ENCODE measurements around the gene RNF169. TPM values are rescaled to one million over a fixed set of nuclear protein-coding genes. Genes with fewer than 3 reads are reported as not detected.

Gene RNF169
- total RNA-seq, 1 experiment from 2014 or later = 9.6 TPM

- Histone ChIP-seq H3K27me3 (ENCODE audit: control insufficient read depth, insufficient read depth, low read length) (no peaks in the 10 kb centered on the region), H3K4me3 (ENCODE audit: insufficient read depth, low read depth, low read length) (no peak overlapping the region), H3K36me3 (replicated peaks; ENCODE audit: control insufficient read depth, insufficient read depth, low read length) (peaks cover 17% of the 10 kb centered on the region)
- no peak for DNase-seq
Measured at GRCh38 chr11:74844072-74844471, 95.4 kb downstream of the RNF169 start.

DNA sequence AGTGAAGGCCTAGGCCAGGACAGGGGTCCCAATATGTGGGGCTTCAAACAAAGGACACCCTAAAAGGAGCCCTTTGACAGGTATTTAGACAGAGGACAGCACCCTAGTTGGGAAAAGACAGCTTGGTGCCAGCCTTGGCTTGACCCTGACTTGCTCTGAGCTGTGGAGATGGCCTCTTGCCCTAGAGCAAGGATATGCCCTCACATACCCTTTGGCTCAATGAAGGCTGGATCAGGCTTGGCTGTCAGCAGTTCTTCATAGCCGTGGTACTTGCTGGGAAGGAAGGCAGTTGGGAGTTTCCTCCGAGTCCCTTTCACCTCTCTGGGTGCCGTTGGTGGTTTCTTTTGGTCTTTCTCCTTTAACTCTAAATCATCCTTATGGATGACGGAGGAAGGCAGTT lies 96.2 kb downstream of the RNF169 start:
- Histone ChIP-seq H3K4me3 (ENCODE audit: insufficient read depth, low read depth, low read length) (no peak overlapping the region), H3K27me3 (ENCODE audit: control insufficient read depth, insufficient read depth, low read length) (no peaks in the 10 kb centered on the region), H3K36me3 (replicated peaks; ENCODE audit: control insufficient read depth, insufficient read depth, low read length) (peaks cover 17% of the 10 kb centered on the region)
- DNase-seq = no peak

DNA sequence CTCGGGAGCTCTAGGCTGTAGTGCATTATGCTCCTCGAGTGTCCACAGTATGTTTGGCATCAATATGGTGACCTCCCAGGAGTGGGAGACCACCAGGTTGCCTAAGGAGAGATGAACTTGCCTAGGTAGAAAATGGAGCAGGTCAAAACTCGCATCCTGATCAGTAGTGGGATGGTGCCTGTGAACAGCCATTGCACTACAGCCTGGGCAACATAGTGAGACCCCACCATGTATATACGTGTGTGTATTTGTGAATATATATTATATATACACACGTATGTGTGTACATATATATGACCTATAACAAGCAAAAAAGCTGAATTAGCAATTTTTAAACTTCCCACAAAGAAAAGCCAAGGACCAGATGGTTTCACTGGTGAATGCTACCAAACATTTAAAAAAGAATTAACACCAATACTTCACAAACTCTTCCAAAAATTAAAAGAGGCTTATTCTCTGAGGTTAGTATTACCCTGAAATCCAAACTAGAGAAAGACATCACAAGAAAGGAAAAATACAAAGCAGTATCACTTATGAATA lies 97.4 kb downstream of the RNF169 start:
- Histone ChIP-seq H3K4me3 (ENCODE audit: insufficient read depth, low read depth, low read length) (no peak overlapping the region), H3K27me3 (ENCODE audit: control insufficient read depth, insufficient read depth, low read length) (no peaks in the 10 kb centered on the region), H3K36me3 (replicated peaks; ENCODE audit: control insufficient read depth, insufficient read depth, low read length) (peaks cover 17% of the 10 kb centered on the region)
- DNase-seq = no peak

DNA sequence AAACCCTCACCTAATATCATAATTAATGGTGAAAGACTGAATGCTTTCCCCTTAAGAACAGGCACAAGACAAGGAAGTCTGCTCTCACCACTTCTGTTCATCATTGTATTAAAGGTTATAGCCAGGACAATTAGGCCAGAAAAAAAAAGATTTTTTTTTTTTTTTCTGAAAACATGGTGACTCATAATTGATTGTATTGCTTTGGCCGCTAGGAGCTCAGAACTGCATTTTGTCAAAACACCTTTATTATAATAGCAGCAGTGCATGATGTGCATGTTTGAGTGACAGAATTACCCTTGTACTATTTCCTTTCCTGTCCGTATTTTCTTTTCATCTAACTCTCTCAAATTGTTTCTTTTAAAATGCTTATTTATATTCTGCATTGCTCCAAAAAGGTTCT lies 98.1 kb downstream of the RNF169 start:
- Histone ChIP-seq H3K4me3 (ENCODE audit: insufficient read depth, low read depth, low read length) (no peak overlapping the region), H3K36me3 (replicated peaks; ENCODE audit: control insufficient read depth, insufficient read depth, low read length) (peaks cover 20% of the 10 kb centered on the region), H3K27me3 (ENCODE audit: control insufficient read depth, insufficient read depth, low read length) (no peaks in the 10 kb centered on the region)
- no peak for DNase-seq

DNA sequence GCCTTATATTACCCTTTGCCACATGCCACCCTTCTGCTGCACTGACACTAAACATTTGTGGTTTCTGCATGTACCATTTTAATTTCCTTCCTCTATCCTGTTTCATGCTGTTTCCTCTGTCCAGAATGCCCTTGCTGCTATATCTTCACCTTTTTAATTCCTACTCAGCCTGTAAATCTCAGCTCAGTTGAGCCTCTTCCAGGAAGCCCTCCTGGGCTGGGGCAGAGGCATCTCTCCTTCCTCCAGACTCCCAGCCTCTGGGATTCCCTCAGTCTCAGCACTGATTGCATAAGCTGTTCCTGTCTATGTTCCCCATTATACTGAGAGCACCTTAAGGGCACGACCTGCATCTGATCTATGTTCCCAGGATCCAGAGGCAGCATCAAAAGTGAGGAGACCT lies 98.7 kb downstream of the RNF169 start:
- Histone ChIP-seq H3K4me3 (ENCODE audit: insufficient read depth, low read depth, low read length) (no peak overlapping the region), H3K36me3 (replicated peaks; ENCODE audit: control insufficient read depth, insufficient read depth, low read length) (peaks cover 15% of the 10 kb centered on the region), H3K27me3 (ENCODE audit: control insufficient read depth, insufficient read depth, low read length) (no peaks in the 10 kb centered on the region)
- no peak for DNase-seq

GRCh38 chr11:74847895-74848294 lies 99.2 kb downstream of the RNF169 start:
- no peak overlapping the region for H3K4me3 ChIP-seq (ENCODE audit: insufficient read depth, low read depth, low read length)
- peaks cover 15% of the 10 kb centered on the region for H3K36me3 ChIP-seq (replicated peaks; ENCODE audit: control insufficient read depth, insufficient read depth, low read length)
- no peaks in the 10 kb centered on the region for H3K27me3 ChIP-seq (ENCODE audit: control insufficient read depth, insufficient read depth, low read length)
- DNase-seq = no peak

GRCh38 chr11:74849525-74850391 lies 101.1 kb downstream of the RNF169 start:
- Histone ChIP-seq H3K27me3 (ENCODE audit: control insufficient read depth, insufficient read depth, low read length) (no peaks in the 10 kb centered on the region), H3K36me3 (replicated peaks; ENCODE audit: control insufficient read depth, insufficient read depth, low read length) (peaks cover 7% of the 10 kb centered on the region), H3K4me3 (ENCODE audit: insufficient read depth, low read depth, low read length) (no peak overlapping the region)
- peak; percentile 69 for DNase-seq

- no peak for DNase-seq
- Histone ChIP-seq H3K27me3 (ENCODE audit: control insufficient read depth, insufficient read depth, low read length) (no peaks in the 10 kb centered on the region), H3K36me3 (replicated peaks; ENCODE audit: control insufficient read depth, insufficient read depth, low read length) (peaks cover 3% of the 10 kb centered on the region), H3K4me3 (ENCODE audit: insufficient read depth, low read depth, low read length) (no peak overlapping the region)
Measured at GRCh38 chr11:74853223-74853622, 104.6 kb downstream of the RNF169 start.

- H3K36me3 ChIP-seq (replicated peaks; ENCODE audit: control insufficient read depth, insufficient read depth, low read length) = peaks cover 7% of the 10 kb centered on the region
- no peak for DNase-seq
- no peak overlapping the region for H3K4me3 ChIP-seq (ENCODE audit: insufficient read depth, low read depth, low read length)
- H3K27me3 ChIP-seq (ENCODE audit: control insufficient read depth, insufficient read depth, low read length) = no peaks in the 10 kb centered on the region
Measured at GRCh38 chr11:74860743-74861142, 112.1 kb downstream of the RNF169 start.

- peaks cover 7% of the 10 kb centered on the region for H3K36me3 ChIP-seq (replicated peaks; ENCODE audit: control insufficient read depth, insufficient read depth, low read length)
- no peaks in the 10 kb centered on the region for H3K27me3 ChIP-seq (ENCODE audit: control insufficient read depth, insufficient read depth, low read length)
- H3K4me3 ChIP-seq (ENCODE audit: insufficient read depth, low read depth, low read length) = no peak overlapping the region
- no peak for DNase-seq
Measured at GRCh38 chr11:74863410-74863809, 114.8 kb downstream of the RNF169 start.

DNA sequence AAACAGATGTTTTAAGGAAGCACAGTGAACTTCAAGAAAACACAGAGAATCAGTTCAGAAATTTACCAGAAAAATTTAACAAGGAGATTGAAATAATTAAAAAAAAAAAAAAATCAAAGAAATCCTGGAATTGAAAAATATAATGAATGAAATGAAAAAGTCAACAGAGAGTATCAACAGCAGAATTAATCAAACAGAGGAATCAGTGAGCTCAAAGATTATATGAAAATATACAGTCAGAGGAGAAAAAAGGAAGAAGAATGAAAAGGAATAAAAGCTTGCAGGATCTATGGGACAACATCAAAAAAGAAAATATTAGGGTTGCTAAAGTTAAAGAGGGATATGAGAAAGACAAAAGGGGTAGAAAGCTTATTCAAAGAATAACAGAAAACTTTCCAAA lies 117.9 kb downstream of the RNF169 start:
- DNase-seq = no peak
- Histone ChIP-seq H3K36me3 (replicated peaks; ENCODE audit: control insufficient read depth, insufficient read depth, low read length) (peaks cover 9% of the 10 kb centered on the region), H3K4me3 (ENCODE audit: insufficient read depth, low read depth, low read length) (no peak overlapping the region), H3K27me3 (ENCODE audit: control insufficient read depth, insufficient read depth, low read length) (no peaks in the 10 kb centered on the region)

GRCh38 chr11:74870485-74870884 lies 121.8 kb downstream of the RNF169 start:
- DNase-seq = peak; percentile 56
- Histone ChIP-seq H3K4me3 (ENCODE audit: insufficient read depth, low read depth, low read length) (no peak overlapping the region), H3K36me3 (replicated peaks; ENCODE audit: control insufficient read depth, insufficient read depth, low read length) (peaks cover 2% of the 10 kb centered on the region), H3K27me3 (ENCODE audit: control insufficient read depth, insufficient read depth, low read length) (no peaks in the 10 kb centered on the region)

- H3K27me3 ChIP-seq (ENCODE audit: control insufficient read depth, insufficient read depth, low read length) = no peaks in the 10 kb centered on the region
- H3K36me3 ChIP-seq (replicated peaks; ENCODE audit: control insufficient read depth, insufficient read depth, low read length) = peaks cover 2% of the 10 kb centered on the region
- no peak overlapping the region for H3K4me3 ChIP-seq (ENCODE audit: insufficient read depth, low read depth, low read length)
- DNase-seq = no peak
Measured at GRCh38 chr11:74871037-74871436, 122.4 kb downstream of the RNF169 start.

DNA sequence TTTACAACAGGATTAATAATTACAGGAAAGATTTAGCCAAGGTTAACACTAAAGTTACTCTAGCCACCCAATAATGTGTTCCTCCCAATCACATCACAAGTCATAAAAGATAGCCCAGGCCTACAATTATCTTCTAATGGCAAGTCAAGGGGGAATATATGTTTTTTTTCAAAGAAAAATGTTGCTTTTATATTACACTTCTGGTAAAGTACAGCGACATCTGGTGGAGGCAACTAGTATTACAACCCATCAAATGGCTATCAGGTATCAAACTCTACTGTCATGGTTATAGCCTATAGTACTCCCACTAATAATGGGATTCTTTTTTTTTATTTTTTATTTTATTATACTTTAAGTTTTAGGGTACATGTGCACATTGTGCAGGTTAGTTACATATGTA lies 128.5 kb downstream of the RNF169 start:
- no peak overlapping the region for H3K4me3 ChIP-seq (ENCODE audit: insufficient read depth, low read depth, low read length)
- H3K36me3 ChIP-seq (replicated peaks; ENCODE audit: control insufficient read depth, insufficient read depth, low read length) = no peaks in the 10 kb centered on the region; the same call in none of the 2 replicates
- no peaks in the 10 kb centered on the region for H3K27me3 ChIP-seq (ENCODE audit: control insufficient read depth, insufficient read depth, low read length)
- no peak for DNase-seq

Data from H7 (cell line).